Osteoblast (primary cell): ENCODE measurements around the gene KCNE1. TPM values are rescaled to one million over a fixed set of nuclear protein-coding genes. Genes with fewer than 3 reads are reported as not detected.
A peak's percentile ranks its signal among the peaks of the same experiment; 100 is the strongest.

Experiments
- DNase-seq: peaks from one replicate; pipeline ENCODE4 v3.0.0; 2011; ENCODE audit warnings: low spot score, mixed read lengths; ENCODE audit not compliant: insufficient read length; ENCODE audit errors: missing footprints
- H2AFZ ChIP-seq: 2 replicates; pipeline ENCODE4 v1.6.0; 2011; ENCODE audit warnings: mild to moderate bottlenecking, low read length
- H3K27ac ChIP-seq: 2 replicates; pipeline ENCODE4 v1.5.1; 2011; ENCODE audit warnings: mild to moderate bottlenecking, low read depth, low read length, moderate library complexity
- H3K27me3 ChIP-seq: 2 replicates; pipeline ENCODE4 v1.6.0; 2012; ENCODE audit warnings: mild to moderate bottlenecking, control low read depth, inconsistent platforms, low read length, moderate library complexity; ENCODE audit not compliant: insufficient read depth
- H3K36me3 ChIP-seq: 2 replicates; pipeline ENCODE4 v1.5.1; 2011; ENCODE audit warnings: mild to moderate bottlenecking, low read length, control low read depth, moderate library complexity; ENCODE audit not compliant: insufficient read depth
- H3K4me1 ChIP-seq: 2 replicates; pipeline ENCODE4 v1.5.1; 2011; ENCODE audit warnings: mild to moderate bottlenecking, low read length, control low read depth, moderate library complexity; ENCODE audit not compliant: insufficient read depth
- H3K4me2 ChIP-seq: 2 replicates; pipeline ENCODE4 v1.6.0; 2011; ENCODE audit warnings: mild to moderate bottlenecking, low read length; ENCODE audit not compliant: insufficient read depth
- H3K4me3 ChIP-seq: fragments of 200-600 bp; sonication (generic); 3 replicates; pipeline ENCODE4 v1.5.1; 2012; ENCODE audit warnings: mild to moderate bottlenecking, low read length, inconsistent platforms; ENCODE audit not compliant: insufficient read depth
- H3K79me2 ChIP-seq: 2 replicates; pipeline ENCODE4 v1.6.0; 2012; ENCODE audit warnings: mild to moderate bottlenecking, low read length, control low read depth, inconsistent platforms; ENCODE audit not compliant: insufficient read depth
- H3K9me3 ChIP-seq: 2 replicates; pipeline ENCODE4 v1.5.1; 2011; ENCODE audit warnings: low read depth, low read length, control low read depth
- H4K20me1 ChIP-seq: 2 replicates; pipeline ENCODE4 v1.6.0; 2012; ENCODE audit warnings: mild to moderate bottlenecking, low read length, control low read depth; ENCODE audit not compliant: insufficient read depth
- CTCF ChIP-seq: IDR thresholded peaks from 2 replicates; pipeline ENCODE4 v1.5.1; 2011; ENCODE audit warnings: mild to moderate bottlenecking, low read depth, low read length, moderate library complexity; ENCODE audit errors: extremely low read depth
- total RNA-seq: library from RNA; depleted of rRNA; stranded (reverse); fragments of >200 nt; gene quantifications from 2 replicates; pipeline ENCODE4 v1.2.3, GENCODE V29; 2012

KCNE1 gene
- total RNA-seq, 1 donor, result 0.72 TPM

DNA sequence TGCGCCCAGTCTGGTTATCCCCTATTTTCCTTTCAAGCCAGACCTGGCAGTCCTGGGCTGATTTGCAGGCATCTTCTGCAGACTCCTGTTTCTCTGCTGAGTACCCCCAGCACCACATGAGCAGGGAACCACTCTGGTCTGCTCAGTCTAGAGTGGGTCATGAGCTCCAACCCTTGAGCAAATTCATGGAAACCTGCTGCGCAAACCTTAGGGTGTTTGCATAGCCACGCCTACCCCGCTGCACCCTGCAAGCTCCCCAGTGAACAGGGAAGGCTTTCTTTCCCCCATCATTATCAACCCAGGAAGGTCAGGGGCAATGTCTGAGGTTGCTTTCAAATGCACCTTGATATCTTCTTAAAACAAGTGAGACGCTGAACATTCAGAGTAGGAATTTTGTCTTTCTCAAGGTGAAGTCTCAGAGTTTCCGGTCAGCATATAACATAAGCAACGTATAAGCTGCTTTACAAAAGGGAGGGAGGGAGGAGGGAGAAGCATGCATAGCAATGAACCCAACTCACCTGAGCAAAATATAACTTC is 11.1 kb upstream of the KCNE1 start:
- no peak for TF ChIP-seq CTCF

DNA sequence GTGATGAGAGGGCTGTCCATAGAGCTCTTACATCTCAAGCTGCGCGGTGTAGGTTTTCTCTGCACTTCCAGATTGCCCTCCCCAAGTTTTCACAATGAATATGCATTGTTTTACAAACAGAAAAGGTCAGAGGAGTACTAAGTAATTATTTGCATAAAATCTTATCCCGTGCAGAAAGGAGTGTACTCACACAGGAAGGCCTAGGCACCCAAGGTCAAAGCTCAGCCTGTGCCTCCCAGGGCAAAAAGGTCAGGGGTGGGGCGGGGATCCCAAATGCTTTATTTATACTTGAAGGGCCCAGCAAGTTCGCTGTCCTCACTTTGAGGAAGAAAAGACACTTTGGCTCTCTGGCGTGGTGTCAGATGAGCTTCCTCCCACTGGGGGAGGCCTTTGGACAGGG is 10.3 kb upstream of the KCNE1 start:
- Histone ChIP-seq H3K27ac (no peak overlapping the region), H4K20me1 (peaks cover 31% of the 10 kb centered on the region), H3K4me3 (no peak overlapping the region), H3K36me3 (peaks cover 62% of the 10 kb centered on the region), H2AFZ (no peak overlapping the region), H3K9me3 (no peaks in the 10 kb centered on the region), H3K79me2 (peaks cover 24% of the 10 kb centered on the region), H3K4me1 (peaks cover 17% of the 10 kb centered on the region), H3K27me3 (no peaks in the 10 kb centered on the region), H3K4me2 (no peak overlapping the region)
- no peak for TF ChIP-seq CTCF
- DNase-seq, result no peak

More for the DNA sequence above, 11.1 kb upstream of the KCNE1 start:
- Histone ChIP-seq H3K4me3 (no peak overlapping the region), H4K20me1 (peaks cover 25% of the 10 kb centered on the region), H3K79me2 (peaks cover 24% of the 10 kb centered on the region), H2AFZ (no peak overlapping the region), H3K9me3 (no peaks in the 10 kb centered on the region), H3K4me1 (peaks cover 25% of the 10 kb centered on the region), H3K27me3 (no peaks in the 10 kb centered on the region), H3K4me2 (peak overlapping the region; percentile 44), H3K36me3 (peaks cover 54% of the 10 kb centered on the region), H3K27ac (no peak overlapping the region)
- no peak for DNase-seq

GRCh38 chr21:34521561-34521960 is 9.6 kb upstream of the KCNE1 start:
- TF ChIP-seq CTCF, result no peak
- Histone ChIP-seq H3K36me3 (peaks cover 70% of the 10 kb centered on the region), H3K79me2 (peaks cover 24% of the 10 kb centered on the region), H2AFZ (no peak overlapping the region), H4K20me1 (peaks cover 31% of the 10 kb centered on the region), H3K4me3 (no peak overlapping the region), H3K9me3 (no peaks in the 10 kb centered on the region), H3K4me2 (no peak overlapping the region), H3K4me1 (peaks cover 15% of the 10 kb centered on the region), H3K27me3 (no peaks in the 10 kb centered on the region), H3K27ac (no peak overlapping the region)
- no peak for DNase-seq

DNA sequence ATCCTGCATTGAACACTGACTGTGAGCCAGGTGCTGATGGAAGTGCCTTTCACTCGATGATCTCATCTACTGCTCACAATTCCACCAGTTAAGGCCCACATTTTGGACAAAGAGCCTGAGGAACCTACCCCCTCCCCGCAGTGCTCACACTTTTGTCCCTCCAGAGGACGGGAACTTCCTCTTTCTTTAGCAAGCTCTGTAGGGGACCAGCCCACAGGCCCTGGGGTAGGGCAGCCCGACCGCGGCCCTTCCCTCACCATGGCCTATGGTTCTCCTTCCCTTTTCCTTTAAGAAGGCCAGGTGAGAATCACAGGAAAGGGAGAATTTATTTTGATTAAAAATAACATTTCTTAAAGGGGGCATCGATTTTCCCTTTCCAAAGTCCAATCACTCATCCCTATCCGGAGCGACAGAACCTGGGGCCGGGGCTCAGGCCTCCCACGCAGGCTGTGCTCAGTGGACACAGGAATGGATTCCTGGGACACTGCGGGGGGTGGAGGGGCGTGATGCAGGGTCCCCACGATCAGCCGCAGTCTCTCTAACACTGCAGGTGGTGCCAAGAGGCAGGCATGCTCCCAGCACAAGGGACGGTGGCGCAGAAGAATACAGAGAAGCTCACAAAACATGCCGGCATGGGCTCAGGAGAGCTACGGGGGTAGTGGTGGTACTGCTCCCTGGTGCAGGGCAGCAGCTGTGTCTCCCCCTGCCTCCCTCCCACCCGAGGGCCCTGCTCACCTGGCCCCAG is 8.9 kb upstream of the KCNE1 start:
- Histone ChIP-seq H3K27me3 (no peaks in the 10 kb centered on the region), H2AFZ (no peak overlapping the region), H3K79me2 (peaks cover 23% of the 10 kb centered on the region), H3K4me2 (no peak overlapping the region), H3K4me1 (peaks cover 15% of the 10 kb centered on the region), H3K9me3 (no peaks in the 10 kb centered on the region), H4K20me1 (peaks cover 31% of the 10 kb centered on the region), H3K27ac (peak overlapping the region; percentile 10), H3K4me3 (no peak overlapping the region), H3K36me3 (peaks cover 76% of the 10 kb centered on the region)
- no peak for DNase-seq
- no peak for TF ChIP-seq CTCF
